Suppressor macrophage treated with lipopolysaccharide for 1 hour (primary cell): ENCODE measurements around the gene LRRC4C.

Experiments used
- DNase-seq, 3 donors: peaks; one replicate each; pipeline ENCODE4 v3.0.0-alpha.2; 2020 to 2022

The LRRC4C gene

DNA sequence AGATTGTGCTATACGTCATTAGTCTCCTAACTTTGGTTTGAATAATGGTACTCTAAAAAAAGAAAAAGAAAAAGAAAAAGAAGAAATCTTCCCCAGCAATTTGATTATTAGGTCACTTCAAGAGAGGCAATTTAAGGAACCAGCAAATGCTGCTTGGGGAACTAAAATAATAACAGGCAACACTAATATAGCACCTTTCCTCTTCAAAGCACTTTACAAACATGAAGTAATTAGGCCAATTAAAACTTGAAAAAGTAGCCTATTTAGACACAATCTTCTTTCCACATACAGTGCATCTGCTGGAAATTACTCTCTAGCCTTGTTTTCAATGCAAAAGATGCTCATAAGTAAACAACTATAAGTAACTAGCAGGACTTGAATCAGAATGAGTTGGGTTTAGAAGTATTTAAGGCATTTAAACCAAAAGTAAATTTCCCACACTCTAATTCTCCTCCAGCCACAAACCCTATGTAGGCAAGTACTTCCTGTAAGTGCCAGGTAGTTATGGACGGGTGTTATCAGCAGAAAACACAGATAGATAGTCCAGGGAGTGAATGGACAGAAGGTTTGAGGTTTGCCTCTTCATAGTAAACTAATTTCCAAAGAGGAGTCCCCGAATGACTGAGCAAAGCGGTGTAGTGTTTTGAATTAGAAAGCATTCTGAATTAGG, 44.5 kb downstream of the LRRC4C start:
- no peak for DNase-seq

GRCh38 chr11:41413843-41414242, 45.6 kb downstream of the LRRC4C start:
- no peak for DNase-seq

- no peak for DNase-seq
Observed at GRCh38 chr11:41405812-41406211, 53.6 kb downstream of the LRRC4C start.

GRCh38 chr11:41404109-41404508, 55.3 kb downstream of the LRRC4C start:
- DNase-seq = no peak

GRCh38 chr11:41403458-41403857, 56.0 kb downstream of the LRRC4C start:
- DNase-seq = no peak

DNA sequence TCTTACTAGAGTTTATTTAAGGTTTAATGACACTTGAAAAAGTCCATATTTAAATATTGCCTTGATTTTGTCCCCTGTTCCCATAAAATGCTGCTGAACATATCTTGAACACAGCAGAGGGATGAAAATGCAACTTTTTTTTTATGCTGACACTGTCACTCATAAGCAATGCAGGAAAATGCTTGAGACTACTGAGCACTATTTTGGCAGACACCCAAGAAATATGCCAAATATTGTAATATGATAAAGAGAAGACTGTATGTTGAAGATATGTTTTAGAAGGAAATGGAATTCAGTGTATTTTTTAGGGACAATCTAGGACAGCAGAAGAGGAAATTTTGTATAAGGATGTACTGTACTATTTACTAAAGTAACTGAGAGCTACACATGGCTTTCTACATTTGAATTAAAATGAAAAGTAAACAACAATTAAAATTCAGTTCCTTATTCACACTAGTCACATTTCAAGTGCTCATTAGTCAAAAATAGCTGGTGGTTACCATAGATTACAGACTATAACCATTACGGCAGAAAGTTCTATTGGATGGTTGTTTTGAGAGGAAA, 58.6 kb downstream of the LRRC4C start:
- no peak for DNase-seq

GRCh38 chr11:41400124-41400523, 59.3 kb downstream of the LRRC4C start:
- no peak for DNase-seq

DNA sequence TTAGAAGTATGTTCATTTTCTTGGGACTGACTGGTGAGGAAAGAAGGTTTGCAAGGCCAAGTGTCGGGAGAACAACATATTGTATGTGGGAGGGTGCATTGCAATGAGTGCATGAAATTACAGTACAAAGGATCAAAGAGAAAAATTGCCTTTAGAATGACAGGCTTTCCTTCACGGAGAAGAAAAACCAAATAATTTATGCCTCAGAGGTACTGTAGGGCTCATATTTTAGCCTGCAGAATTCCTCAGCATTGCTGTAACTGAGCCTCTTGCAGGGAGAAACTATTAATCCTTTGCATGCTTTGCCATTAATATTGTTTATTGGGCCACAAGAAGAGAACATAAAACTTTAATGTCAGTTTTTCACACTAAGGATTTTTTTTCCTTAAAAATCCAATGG, 60.1 kb downstream of the LRRC4C start:
- DNase-seq = no peak

- no peak for DNase-seq
Observed at GRCh38 chr11:41398175-41398574, 61.3 kb downstream of the LRRC4C start.

DNA sequence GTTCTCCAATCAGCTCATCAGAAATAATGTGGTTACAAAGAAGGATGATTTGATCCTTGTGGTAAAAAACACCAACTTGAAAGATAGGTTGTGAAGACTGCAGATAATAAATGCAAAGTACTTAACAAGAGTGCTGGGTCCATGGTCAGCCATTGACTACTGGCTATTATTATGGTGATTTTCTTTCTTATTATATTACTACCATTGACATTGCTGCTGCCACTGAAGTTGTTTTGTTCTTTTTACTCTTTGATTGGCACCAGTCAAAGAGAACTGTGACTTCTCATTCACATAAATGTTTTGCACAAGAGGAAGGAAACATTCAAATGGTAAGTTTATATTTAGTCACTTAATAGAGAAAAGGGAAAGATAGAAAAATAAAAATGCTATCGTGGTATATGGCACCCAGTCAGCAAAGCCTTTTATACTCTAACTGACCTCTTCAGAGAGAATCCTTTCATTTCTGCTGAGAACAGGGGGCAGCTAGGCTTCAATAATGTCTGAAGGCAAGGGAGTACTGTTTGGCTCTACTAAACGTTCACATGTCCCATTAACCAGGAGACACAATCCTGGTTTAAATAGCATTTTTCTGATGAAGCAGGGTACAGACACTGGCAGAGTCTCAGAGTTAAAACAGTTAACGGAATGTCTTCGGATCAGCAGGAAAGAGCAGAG, 64.8 kb downstream of the LRRC4C start:
- DNase-seq = no peak

DNA sequence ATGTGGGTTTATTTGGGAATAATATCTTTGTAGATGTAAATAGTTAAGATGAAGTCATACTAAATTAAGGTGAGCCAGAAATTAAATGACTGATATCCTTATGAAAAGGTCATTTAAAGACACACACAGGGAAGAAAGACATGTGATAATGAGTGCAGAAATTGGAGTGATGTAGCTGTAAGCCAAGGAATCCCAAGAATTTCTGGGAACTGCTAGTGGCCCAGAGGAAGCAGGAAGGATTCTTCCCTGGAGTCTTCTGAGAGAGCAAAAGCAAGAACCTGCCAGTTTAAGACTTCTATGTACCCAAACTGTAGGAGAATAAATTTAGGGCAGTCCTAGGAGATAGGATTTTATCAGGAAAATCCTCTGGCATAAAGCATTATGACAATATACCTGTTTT, 66.9 kb downstream of the LRRC4C start:
- no peak for DNase-seq

DNA sequence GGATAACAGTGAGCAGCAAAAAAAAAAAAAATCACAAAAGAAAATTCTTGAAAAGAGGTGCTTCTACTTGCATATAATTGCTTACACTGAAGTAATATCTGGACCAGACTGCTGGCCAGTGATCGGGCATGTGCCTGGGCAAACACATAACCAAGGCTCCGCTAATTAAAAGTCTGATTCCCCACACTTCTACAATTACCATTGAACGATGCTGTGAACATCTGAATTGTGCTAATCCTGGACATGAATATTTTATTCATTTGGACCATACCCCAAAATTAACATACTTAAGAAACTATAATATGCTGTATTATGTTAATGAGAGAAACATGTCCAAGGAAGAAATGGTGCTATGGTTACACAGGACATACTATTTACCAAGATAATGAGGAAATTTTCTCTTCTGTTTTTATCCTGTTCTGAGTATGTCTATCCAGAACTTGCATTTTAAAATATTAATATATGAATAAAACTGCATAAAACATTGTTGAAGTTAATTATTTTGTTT, 69.8 kb downstream of the LRRC4C start:
- no peak for DNase-seq

DNA sequence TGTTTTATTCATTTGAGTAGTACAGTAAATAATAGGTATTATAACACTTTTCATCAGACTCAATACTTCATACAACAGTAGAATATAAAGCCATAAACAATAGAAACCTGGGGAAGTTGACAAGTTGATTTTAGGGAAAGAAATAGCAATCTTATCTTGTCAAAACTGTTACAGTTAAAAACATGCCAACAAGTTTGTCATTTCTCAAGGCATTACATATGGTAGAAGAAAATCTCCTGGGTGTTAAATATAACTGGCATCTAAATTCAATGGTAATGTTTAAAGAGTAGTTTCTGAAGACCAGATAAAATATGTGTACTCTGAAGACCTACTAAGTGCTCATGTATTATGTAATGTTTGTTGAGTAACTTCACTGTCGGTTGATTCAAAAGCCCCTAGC, 75.1 kb downstream of the LRRC4C start:
- DNase-seq = no peak

DNA sequence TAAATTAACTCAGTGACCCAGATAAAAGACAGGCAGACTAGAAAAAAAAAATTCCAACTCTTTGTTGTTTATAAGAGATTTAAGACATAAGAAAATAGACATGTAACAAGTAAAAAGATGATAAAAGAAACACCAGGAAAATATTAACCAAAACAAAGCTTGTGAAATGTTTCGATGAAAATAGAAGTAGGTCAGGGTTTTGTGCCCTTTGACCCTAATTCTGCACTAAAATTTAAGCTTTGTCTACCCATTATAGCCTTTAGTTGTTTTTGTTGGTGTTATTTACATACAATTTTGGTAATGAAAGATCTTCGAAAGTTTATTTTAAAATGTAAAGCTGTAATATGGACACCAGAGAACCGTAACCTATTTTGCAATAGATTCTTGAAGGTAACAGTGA, 75.7 kb downstream of the LRRC4C start:
- DNase-seq = no peak

- no peak for DNase-seq
Observed at GRCh38 chr11:41382927-41383326, 76.5 kb downstream of the LRRC4C start.

- no peak for DNase-seq
Observed at GRCh38 chr11:41379084-41379483, 80.4 kb downstream of the LRRC4C start.

DNA sequence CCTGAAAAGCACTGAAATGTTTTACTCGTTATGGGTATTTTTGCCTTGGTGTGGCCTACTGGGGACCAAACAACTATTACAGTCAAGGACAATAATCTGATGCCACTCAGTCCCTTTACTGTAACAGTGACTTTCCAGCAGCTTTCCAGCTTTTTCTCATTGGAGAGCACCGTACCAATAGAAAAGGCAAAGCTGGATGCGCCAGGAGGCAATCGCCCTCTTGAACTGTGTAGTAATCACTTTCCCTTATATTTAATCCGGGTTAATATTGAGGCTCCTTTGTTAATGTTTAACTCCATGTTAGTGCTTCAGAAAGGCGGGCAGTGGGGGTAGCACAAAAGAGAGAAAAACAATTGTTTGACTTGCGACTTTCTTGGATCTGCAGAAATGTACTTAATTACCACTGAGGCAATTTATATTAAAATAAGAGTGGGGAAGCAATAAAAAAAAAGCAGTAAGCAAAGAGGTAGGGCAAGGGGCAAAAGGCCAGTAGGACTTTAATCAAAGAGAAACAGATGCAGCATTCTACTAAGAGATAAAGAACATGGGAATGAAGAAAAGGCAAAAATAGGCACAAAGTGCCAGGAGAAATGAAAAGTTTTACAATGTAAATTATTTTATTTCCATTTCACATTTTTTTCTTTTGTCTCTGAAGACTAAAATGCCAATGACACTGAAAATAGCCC, 81.6 kb downstream of the LRRC4C start:
- no peak for DNase-seq

DNA sequence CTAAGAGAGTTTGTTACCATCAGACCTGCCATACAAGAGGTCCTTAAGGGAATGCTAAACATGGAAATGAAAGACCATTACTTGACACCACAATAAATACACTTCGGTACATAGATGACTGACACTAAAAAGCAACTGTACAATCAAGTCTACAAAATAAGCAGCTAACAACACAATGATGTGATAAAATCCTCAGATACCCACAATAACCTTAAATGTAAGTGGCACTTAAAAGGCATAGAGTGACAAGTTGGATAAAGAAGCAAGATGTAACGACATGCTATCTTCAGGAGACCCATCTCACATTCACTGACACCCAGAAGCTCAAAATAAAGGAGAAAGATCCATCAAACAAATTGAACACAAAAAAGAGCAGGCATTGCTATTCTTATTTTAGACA, 107.6 kb downstream of the LRRC4C start:
- DNase-seq = no peak

DNA sequence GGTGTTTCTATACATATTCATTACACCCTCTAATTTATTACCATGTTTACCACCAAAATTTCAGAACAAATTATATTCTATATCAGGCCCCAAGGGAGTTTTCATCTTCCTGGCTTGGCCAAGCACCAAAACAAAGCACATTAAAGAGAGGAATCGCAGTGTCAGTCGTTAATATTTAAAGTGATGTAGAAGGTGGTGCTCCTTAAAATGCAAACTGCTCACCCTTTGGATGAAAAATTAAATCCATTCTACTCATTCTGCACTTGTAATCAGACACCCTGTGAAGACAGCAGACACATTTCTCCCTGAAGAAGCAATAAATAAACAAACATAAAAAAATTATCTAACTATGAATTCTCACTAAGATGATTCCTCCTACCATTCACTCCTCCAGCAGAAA, 113.4 kb downstream of the LRRC4C start:
- no peak for DNase-seq

GRCh38 chr11:41334007-41334933, 125.2 kb downstream of the LRRC4C start:
- no peak for DNase-seq

GRCh38 chr11:41333357-41333756, 126.1 kb downstream of the LRRC4C start:
- DNase-seq = no peak

DNA sequence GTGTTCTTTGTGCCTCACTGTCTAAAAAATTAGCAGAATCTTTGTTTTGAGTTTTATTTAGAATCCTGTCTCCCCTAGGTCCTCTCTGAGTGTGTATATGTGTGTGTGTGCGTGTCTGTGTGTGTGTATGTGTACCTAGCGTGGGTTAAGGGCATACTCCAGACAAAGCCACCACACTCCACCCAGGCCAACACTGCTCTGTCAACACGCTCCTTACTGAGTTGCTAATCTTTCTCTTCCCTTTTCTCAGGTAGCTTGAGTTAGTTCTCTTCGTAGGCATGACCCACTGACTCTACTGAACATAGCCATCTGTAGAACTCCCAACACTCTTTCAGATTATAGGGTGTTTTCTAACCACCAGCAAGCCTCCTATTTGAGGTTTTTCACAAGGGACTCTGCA, 131.1 kb downstream of the LRRC4C start:
- DNase-seq = no peak

DNA sequence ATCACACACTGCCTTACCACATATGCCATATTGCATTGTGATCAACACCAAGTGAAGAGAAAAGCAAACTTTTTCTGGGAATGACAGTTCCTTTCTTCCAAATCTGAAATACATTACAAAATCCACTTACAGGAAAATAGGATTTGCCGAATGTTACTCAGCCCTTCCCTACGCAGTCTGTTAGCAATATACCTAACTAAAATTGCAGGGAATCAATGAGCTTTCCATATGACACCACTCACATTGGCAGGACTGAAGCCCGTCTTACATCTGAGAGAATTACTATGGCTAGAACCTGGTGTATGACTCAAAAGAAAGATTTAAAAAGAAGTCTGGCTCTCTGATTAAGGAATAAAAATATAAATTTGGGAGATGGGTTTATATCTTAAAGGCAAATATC, 136.0 kb downstream of the LRRC4C start:
- no peak for DNase-seq
